ENCODE data around the gene RBM41.
"Not testable (repeated sequence)": the region's sequence is repeated elsewhere in the genome, so short reads cannot be mapped to it uniquely, and the experiment has no call there.

RBM41 gene

GRCh38 chrX:107107459-107107858 is 11.2 kb downstream of the RBM41 start:
- Mint-ChIP-seq H3K9me3 (no peaks in the 10 kb centered on the region), H3K4me3 (no peak overlapping the region), H3K4me1 (ENCODE audit: low read depth) (peaks cover 6% of the 10 kb centered on the region), H3K27ac (no peak overlapping the region), H3K27me3 (ENCODE audit: low read depth) (no peaks in the 10 kb centered on the region), H3K36me3 (ENCODE audit: low read depth) (peaks cover 33% of the 10 kb centered on the region)

GRCh38 chrX:107102980-107103379 is 15.6 kb downstream of the RBM41 start:
- H3K4me3 Mint-ChIP-seq = no peak overlapping the region
- peaks cover 5% of the 10 kb centered on the region for H3K4me1 Mint-ChIP-seq (ENCODE audit: low read depth)
- H3K36me3 Mint-ChIP-seq (ENCODE audit: low read depth) = peaks cover 25% of the 10 kb centered on the region
- no peaks in the 10 kb centered on the region for H3K9me3 Mint-ChIP-seq
- no peak overlapping the region for H3K27ac Mint-ChIP-seq
- H3K27me3 Mint-ChIP-seq (ENCODE audit: low read depth) = no peaks in the 10 kb centered on the region

GRCh38 chrX:107076158-107076557 is 42.5 kb downstream of the RBM41 start:
- Mint-ChIP-seq H3K27me3 (ENCODE audit: low read depth) (no peaks in the 10 kb centered on the region), H3K4me3 (no peak overlapping the region), H3K4me1 (ENCODE audit: low read depth) (peaks cover 6% of the 10 kb centered on the region), H3K36me3 (ENCODE audit: low read depth) (peaks cover 18% of the 10 kb centered on the region), H3K27ac (no peak overlapping the region), H3K9me3 (peaks cover 8% of the 10 kb centered on the region)

- not testable (repeated sequence) for H3K27me3 Mint-ChIP-seq (ENCODE audit: low read depth); H3K9me3 Mint-ChIP-seq; H3K36me3 Mint-ChIP-seq (ENCODE audit: low read depth); H3K27ac Mint-ChIP-seq; H3K4me3 Mint-ChIP-seq; H3K4me1 Mint-ChIP-seq (ENCODE audit: low read depth)
These were observed 60.9 kb downstream of the RBM41 start for GRCh38 chrX:107057731-107058130.

- no peak overlapping the region for H3K4me3 Mint-ChIP-seq
- no peaks in the 10 kb centered on the region for H3K9me3 Mint-ChIP-seq
- no peaks in the 10 kb centered on the region for H3K27me3 Mint-ChIP-seq (ENCODE audit: low read depth)
- H3K27ac Mint-ChIP-seq = no peak overlapping the region
- no peaks in the 10 kb centered on the region for H3K4me1 Mint-ChIP-seq (ENCODE audit: low read depth)
- H3K36me3 Mint-ChIP-seq (ENCODE audit: low read depth) = no peaks in the 10 kb centered on the region
These were observed 63.6 kb downstream of the RBM41 start for GRCh38 chrX:107054978-107055377.

GRCh38 chrX:107050195-107050709 is 68.4 kb downstream of the RBM41 start:
- Mint-ChIP-seq H3K27me3 (ENCODE audit: low read depth) (peaks cover 4% of the 10 kb centered on the region), H3K9me3 (no peaks in the 10 kb centered on the region), H3K36me3 (ENCODE audit: low read depth) (no peaks in the 10 kb centered on the region), H3K27ac (no peak overlapping the region), H3K4me1 (ENCODE audit: low read depth) (no peaks in the 10 kb centered on the region), H3K4me3 (no peak overlapping the region)

GRCh38 chrX:107047622-107048021 is 71.0 kb downstream of the RBM41 start:
- H3K4me3 Mint-ChIP-seq = no peak overlapping the region
- no peaks in the 10 kb centered on the region for H3K9me3 Mint-ChIP-seq
- no peaks in the 10 kb centered on the region for H3K4me1 Mint-ChIP-seq (ENCODE audit: low read depth)
- peaks cover 4% of the 10 kb centered on the region for H3K27me3 Mint-ChIP-seq (ENCODE audit: low read depth)
- H3K36me3 Mint-ChIP-seq (ENCODE audit: low read depth) = no peaks in the 10 kb centered on the region
- no peak overlapping the region for H3K27ac Mint-ChIP-seq

GRCh38 chrX:107029752-107030151 is 88.9 kb downstream of the RBM41 start:
- H3K9me3 Mint-ChIP-seq = no peaks in the 10 kb centered on the region
- H3K4me1 Mint-ChIP-seq (ENCODE audit: low read depth) = no peaks in the 10 kb centered on the region
- no peak overlapping the region for H3K4me3 Mint-ChIP-seq
- no peaks in the 10 kb centered on the region for H3K36me3 Mint-ChIP-seq (ENCODE audit: low read depth)
- no peaks in the 10 kb centered on the region for H3K27me3 Mint-ChIP-seq (ENCODE audit: low read depth)
- no peak overlapping the region for H3K27ac Mint-ChIP-seq

GRCh38 chrX:107025545-107025944 is 93.1 kb downstream of the RBM41 start:
- Mint-ChIP-seq H3K9me3 (no peaks in the 10 kb centered on the region), H3K4me3 (no peak overlapping the region), H3K36me3 (ENCODE audit: low read depth) (no peaks in the 10 kb centered on the region), H3K4me1 (ENCODE audit: low read depth) (no peaks in the 10 kb centered on the region), H3K27me3 (ENCODE audit: low read depth) (peaks cover 3% of the 10 kb centered on the region), H3K27ac (no peak overlapping the region)

- H3K9me3 Mint-ChIP-seq = no peaks in the 10 kb centered on the region
- H3K36me3 Mint-ChIP-seq (ENCODE audit: low read depth) = no peaks in the 10 kb centered on the region
- no peaks in the 10 kb centered on the region for H3K4me1 Mint-ChIP-seq (ENCODE audit: low read depth)
- no peak overlapping the region for H3K27ac Mint-ChIP-seq
- no peak overlapping the region for H3K4me3 Mint-ChIP-seq
- no peaks in the 10 kb centered on the region for H3K27me3 Mint-ChIP-seq (ENCODE audit: low read depth)
These were observed 103.7 kb downstream of the RBM41 start for GRCh38 chrX:107014936-107015335.

Measured in T-helper 1 cell treated with Interleukin-12 subunit alpha and Interleukin-12 subunit beta and Interleukin-4 antibody, amounts not matched to agents 30 μg/mL and 1 μg/mL, for 36 hours (primary cell).